WTC11 (cell line): ENCODE measurements around the gene DUSP6.

ENCODE experiments used
- CREM ChIP-seq: sonication (generic); formaldehyde crosslinking; IDR thresholded peaks from 2 replicates; pipeline ENCODE4 v1.8.1; 2022; ENCODE audit warnings: mild to moderate bottlenecking, missing genetic modification reagents, moderate library complexity
- NR1H2 ChIP-seq: sonication (generic); formaldehyde crosslinking; IDR thresholded peaks from 2 replicates; pipeline ENCODE4 v1.9.0; 2021; ENCODE audit warnings: mild to moderate bottlenecking, moderate library complexity, missing genetic modification reagents
- TCF7 ChIP-seq: sonication (generic); formaldehyde crosslinking; IDR thresholded peaks from 2 replicates; pipeline ENCODE4 v1.8.0; 2022; ENCODE audit warnings: mild to moderate bottlenecking, low read depth, missing genetic modification reagents, moderate library complexity
- TEAD1 ChIP-seq: sonication (generic); formaldehyde crosslinking; IDR thresholded peaks from 2 replicates; pipeline ENCODE4 v1.8.0; 2022; ENCODE audit warnings: mild to moderate bottlenecking, missing genetic modification reagents
- TF ChIP-seq, protein P1 (sequence below): fragments of 200-600 bp; IDR thresholded peaks from 2 replicates; pipeline ENCODE4 v1.8.0; 2022; ENCODE audit warnings: antibody characterized with exemption
- TF ChIP-seq, protein P2 (sequence below): sonication (generic); formaldehyde crosslinking; IDR thresholded peaks from 2 replicates; pipeline ENCODE4 v1.8.0; 2022; ENCODE audit warnings: mild to moderate bottlenecking, missing genetic modification reagents

DNA sequence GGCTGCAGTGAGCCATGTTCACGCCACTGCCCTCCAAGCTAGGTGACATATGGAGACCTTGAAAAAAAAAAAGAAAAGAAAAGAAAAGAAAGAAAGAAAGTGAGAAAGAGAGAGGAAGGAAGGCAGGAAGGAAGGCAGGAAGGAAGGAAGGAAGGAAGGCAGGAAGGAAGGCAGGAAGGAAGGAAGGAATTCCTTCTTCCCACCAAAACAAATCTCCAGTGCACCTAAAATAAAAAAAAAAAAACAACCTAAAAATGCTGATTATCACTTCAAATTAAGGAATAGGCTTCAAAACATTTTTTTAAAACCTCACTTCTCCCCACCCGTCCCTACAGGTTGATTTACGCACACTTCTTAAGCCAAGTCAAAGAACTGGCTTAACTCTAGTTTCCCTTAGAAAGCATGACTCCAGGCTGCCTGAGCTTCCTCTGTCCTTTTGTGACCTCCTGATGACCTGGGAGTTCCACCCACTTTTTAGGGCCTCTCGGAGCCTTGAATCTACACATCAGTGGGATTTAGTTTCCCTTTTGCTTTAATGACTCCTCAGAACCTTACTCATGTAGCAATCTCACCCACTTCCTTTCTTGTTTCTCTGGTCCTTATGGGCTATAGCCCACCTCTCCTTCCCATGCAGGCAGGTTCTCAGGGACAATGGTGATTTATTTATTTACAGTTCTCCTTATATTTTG lies 18.6 kb downstream of the DUSP6 start:
- TF ChIP-seq, protein P1, sequence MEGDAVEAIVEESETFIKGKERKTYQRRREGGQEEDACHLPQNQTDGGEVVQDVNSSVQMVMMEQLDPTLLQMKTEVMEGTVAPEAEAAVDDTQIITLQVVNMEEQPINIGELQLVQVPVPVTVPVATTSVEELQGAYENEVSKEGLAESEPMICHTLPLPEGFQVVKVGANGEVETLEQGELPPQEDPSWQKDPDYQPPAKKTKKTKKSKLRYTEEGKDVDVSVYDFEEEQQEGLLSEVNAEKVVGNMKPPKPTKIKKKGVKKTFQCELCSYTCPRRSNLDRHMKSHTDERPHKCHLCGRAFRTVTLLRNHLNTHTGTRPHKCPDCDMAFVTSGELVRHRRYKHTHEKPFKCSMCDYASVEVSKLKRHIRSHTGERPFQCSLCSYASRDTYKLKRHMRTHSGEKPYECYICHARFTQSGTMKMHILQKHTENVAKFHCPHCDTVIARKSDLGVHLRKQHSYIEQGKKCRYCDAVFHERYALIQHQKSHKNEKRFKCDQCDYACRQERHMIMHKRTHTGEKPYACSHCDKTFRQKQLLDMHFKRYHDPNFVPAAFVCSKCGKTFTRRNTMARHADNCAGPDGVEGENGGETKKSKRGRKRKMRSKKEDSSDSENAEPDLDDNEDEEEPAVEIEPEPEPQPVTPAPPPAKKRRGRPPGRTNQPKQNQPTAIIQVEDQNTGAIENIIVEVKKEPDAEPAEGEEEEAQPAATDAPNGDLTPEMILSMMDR, result no peak
- TF ChIP-seq CREM, result no peak
- no peak for TF ChIP-seq TEAD1
- TF ChIP-seq, protein P2, sequence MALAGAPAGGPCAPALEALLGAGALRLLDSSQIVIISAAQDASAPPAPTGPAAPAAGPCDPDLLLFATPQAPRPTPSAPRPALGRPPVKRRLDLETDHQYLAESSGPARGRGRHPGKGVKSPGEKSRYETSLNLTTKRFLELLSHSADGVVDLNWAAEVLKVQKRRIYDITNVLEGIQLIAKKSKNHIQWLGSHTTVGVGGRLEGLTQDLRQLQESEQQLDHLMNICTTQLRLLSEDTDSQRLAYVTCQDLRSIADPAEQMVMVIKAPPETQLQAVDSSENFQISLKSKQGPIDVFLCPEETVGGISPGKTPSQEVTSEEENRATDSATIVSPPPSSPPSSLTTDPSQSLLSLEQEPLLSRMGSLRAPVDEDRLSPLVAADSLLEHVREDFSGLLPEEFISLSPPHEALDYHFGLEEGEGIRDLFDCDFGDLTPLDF, result no peak
- TF ChIP-seq TCF7, result no peak
- no peak for TF ChIP-seq NR1H2 (CRISPR knock-in tag)
